ENCODE results near the gene INPP5D.
"Not testable (repeated sequence)": the region's sequence is repeated elsewhere in the genome, so short reads cannot be mapped to it uniquely, and the experiment has no call there.

The INPP5D gene

DNA sequence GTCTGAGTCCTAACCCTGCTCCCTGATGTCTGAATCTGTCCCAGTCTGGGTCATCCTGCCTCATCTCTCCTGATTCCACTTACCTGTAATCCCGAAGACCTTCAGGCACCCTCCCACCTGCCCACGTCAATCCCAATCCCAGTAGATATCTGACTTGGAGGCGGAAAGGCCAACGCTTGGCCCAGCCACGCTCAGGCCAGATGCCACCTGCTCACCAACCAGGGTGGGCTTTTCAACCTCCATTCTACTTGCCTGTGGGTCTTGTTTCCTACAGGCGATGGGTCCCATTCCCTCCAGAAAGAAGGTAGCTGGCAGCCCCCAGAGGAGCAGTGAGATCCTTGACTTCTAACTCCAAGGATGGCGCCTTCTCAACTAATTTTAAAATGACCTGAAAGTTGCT lies 59.7 kb downstream of the INPP5D start:
- DNase-seq, result no peak

DNA sequence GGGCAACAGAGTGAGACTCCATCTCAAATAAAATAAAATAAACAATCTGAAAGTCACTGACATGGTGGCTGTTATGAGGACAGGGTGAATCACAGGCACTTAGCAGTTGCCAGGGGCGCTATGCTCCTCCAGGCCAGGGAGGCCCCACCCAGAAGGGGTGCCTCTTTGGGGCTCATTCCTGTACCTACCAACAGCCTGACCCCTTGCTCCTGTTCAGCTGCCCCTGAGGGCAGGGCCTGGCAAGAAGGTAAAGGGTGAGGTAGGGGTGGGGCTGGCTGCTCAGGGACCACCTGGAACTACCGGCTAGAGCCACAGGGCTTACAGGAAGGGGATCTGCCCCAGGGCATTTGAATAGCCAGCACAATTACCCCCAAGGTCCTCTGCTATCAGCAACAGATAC lies 60.3 kb downstream of the INPP5D start:
- no peak for DNase-seq

DNA sequence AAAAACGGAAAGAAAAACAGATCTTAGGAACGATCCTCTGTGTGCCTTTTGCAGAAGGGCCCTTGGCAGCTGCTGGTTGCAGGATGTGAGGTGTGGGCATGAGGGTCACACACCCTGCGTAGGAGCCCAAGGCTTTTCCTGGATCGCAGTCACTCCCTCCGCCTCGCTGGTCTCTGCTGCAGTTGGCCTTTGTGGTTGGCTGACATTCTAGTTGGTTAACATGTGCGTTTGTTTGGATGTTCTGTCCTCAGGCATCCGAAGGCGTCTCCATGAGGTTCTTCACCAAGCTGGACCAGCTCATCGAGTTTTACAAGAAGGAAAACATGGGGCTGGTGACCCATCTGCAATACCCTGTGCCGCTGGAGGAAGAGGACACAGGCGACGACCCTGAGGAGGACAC lies 61.7 kb downstream of the INPP5D start:
- no peak for DNase-seq

DNA sequence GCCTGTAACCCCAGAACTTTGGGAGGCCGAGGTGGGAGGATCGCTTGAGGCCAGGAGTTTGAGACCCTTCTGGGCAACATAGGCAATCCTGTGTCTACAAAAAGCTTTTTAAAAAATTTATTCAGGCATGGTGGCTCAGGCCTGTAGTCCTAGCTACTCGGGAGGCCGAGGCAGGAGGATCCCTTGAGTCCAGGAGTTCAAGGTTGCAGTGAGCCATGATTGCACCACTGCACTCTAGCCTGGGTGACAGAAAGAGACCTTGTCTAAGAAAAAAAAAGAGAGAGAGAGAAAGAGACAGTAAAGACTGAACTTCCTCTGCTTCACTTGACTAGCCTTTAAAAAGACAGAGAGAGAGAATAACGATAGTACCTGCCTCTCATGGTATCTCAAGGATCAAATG lies 62.4 kb downstream of the INPP5D start:
- DNase-seq, result no peak

DNA sequence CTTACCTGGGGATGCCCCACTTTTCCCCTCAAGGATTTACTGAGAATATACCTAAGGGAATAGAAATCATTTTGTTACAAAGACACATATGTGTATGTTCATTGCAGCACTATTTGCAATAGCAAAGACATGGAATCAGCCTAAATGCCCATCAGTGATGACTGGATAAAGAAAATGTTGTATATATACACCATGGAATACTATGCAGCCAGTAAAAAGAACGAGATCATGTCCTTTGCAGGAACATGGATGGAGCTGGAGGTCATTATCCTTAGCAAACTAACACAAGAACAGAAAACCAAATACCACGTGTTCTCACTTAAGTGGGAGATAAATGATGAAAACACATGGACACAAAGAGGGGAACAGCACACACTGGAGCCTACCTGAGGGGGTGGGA lies 63.4 kb downstream of the INPP5D start:
- not testable (repeated sequence) for DNase-seq

DNA sequence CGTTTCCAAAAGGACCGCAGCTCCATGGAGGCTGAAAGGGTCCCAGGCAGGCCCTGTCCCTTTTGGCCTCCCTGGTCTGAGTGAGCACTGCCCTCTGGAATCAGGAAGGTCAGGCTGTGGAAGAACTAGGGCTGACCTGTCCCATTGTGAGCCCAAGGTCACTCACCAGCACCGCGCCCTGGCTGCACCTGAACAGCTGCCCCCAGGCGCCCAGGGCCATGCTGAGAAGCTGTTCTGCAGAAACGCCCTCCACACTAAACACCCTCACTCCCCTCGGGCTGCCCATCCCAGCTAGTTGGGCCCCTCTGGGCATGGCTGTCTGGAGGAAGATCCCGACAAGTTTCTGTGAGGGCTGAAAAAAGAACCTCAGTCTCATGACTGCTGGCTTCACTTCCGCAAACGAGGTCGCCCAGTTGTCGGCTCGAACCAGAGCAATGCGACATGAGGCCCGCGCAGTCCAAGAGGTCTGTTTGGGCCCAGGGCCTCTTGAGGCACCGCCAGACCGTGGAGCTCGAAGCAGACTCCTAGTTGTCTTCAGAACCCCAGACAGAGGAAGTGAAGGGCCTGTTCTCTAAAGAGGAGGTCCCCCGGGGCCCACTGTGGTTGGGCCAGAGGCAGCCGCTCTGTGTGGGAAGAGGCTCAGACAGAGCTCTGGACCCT lies 64.4 kb downstream of the INPP5D start:
- DNase-seq, result no peak

DNA sequence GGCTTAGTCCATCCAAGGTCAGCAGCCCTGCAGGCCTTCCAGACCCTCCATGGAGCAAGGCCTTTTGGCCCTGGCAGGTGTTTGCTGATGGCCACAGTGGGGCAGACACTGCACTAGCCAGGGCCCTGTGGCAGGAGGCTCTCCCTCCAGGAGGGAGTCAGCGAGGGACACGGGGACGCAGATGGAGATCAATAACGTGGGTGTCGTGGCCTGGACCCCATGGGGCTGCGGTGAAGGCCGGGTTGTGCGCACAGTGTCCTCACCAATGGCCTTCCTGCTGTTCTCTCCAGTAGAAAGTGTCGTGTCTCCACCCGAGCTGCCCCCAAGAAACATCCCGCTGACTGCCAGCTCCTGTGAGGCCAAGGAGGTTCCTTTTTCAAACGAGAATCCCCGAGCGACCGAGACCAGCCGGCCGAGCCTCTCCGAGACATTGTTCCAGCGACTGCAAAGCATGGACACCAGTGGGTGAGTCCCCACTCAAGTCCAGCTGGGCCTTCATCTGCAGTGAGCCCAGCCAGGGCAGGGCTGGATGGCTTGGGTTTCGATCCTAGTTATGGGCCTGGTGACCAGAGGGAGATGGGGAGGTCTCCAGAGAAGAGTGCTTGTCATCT lies 65.4 kb downstream of the INPP5D start:
- no peak for DNase-seq

DNA sequence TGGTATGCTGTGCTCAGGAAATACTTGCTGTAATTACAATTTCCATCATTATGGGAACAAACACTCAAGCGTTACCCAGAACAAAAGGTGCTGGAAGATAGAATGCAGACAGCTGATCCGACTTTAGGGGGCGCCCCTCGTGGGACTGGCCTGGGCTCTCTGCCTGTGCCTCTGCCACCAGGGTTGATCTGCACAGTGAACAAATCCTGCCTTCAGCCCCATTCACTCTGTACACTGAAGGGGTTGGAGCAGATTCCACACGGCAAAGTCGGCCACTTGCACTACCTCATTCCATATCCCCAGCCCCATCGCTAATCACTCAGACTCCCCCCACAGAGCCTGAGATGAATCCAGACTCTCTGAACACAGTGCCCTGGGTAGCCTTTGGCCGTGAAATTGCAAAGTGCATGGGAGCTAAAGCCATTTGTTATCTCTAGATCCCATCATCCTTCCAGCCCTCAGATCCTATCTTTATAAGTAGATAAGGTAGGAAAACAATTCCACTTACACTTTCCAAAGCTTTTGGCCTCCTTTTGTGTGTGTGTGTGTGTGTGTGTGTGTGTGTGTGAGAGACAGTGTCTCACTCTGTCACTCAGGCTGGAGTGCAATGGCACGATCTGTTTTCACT lies 69.3 kb downstream of the INPP5D start:
- DNase-seq, result no peak

DNA sequence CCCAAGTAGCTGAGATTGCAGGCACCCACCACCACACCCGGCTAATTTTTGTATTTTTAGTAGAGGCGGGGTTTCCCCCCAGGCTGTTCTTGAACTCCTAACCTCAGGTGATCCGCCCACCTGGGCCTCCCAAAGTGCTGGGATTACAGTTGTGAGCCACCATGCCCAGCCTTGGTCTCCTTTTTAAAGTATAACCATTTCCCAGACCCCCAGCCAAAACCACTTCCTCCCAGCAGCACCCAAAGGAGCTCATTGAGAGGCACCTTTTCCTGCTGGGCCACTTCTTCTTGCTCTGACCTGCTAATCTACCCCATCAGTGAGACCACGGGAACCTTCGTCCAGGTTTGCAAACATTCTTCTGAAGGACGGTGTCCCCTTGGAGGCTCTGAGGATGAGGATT lies 69.9 kb downstream of the INPP5D start:
- DNase-seq, result no peak

DNA sequence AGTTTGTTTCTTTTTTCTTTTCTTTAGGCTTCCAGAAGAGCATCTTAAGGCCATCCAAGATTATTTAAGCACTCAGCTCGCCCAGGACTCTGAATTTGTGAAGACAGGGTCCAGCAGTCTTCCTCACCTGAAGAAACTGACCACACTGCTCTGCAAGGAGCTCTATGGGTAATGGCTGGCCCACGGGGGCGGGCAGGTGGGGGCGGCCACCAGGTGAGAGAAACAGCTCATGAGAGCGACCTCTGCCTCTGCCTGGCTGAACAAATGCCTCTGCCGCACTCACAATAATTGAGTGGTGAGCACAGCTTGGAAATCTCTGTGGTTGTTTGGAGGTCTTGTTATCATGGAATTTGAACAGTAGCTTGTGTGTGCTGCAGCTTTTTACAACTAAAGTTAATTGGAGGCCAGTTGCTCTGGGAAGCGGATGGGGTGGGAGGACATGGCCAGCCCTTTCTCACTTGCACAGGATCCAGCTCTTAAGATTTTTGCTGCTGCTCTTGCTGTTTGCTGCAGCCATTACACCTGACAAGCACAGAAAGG lies 70.4 kb downstream of the INPP5D start:
- DNase-seq, result no peak

DNA sequence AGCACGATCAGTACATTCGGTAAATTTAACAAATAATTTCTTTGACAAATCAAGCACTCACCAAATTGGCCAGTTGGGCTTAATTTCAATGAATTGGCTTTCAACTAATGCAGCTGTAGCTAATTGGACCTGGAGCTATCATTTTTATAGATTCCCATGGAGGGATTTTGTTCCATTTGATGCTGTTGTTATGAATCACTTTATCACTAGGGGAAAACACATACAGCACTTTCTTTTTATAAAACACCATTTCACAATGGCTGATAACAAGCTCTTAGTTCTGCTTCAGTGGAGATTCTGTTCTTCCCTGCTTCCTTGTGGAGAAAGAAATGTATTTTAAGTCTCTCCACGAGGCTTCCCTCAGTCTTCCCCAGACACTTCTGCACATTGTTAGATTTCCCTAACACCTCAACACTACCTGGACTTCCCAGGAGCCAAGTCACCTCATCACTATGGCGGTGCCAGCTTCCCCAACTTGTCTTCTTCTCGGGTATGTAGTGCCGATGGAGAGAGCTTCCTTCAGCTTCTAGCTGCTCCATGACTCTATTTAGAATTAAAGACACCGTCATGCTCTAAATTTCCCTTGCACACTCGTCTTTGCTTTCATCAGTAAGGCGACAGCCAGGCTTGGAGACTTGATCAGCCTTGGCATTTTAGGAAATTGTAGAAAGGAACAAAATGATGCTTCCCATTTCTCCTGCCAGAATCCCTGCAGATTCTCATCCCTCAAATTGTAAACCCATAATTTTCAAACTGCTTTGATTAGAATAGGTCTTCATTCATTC lies 72.0 kb downstream of the INPP5D start:
- no peak for DNase-seq

DNA sequence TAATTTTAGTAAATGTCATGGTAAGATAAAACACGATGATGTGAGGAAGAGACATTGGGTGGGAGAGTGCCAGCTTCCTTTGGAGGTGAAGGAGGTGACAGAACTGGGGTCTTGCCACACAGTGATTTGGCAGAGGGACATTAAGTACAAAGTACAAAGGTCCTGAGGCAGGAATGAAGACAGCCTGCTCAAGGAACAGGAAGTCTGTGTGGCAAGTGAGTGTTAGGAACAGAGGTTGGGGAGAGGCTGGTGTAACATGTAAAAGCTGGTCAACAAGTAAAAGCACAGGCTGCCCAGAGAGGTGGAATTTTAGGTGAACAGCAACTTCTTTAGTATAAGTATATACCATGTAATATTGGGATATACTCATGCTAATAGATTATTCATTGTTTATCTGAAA lies 73.1 kb downstream of the INPP5D start:
- no peak for DNase-seq

DNA sequence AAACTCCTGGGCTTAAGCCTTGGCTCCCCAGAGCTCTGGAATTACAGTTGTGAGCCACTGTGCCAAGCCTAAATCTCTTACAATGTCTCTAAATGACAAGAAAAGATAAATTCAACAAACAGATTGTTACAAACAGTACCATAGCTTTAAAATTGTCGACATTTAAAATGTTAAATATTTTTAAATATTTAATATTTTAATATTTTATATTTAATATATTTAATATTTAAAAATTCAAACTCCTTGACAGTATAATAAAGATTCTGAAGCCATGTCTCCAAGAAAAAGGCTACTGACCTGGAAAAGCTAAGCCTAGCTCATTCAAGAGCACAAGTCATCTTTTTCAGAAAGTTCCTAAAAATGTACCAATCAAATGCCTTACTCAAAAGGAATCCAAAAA lies 75.3 kb downstream of the INPP5D start:
- no peak for DNase-seq

DNA sequence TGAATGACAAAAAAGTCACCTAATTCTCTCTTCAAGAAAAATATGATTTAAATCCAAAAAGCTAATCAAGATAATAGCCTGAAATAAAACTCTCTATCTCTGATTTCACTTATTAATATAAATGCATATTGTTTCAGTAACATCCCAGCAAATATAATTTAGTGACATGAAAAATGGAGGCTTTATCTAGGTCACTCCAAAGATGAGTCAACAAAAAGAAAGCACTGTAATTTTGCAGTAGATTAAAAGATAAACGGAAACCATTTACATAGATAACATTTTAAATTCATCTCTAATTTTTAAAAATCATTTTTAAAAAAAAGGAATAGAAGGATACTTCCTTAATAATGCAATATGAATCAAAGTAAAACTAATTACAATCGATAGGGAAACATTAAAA lies 76.9 kb downstream of the INPP5D start:
- no peak for DNase-seq

DNA sequence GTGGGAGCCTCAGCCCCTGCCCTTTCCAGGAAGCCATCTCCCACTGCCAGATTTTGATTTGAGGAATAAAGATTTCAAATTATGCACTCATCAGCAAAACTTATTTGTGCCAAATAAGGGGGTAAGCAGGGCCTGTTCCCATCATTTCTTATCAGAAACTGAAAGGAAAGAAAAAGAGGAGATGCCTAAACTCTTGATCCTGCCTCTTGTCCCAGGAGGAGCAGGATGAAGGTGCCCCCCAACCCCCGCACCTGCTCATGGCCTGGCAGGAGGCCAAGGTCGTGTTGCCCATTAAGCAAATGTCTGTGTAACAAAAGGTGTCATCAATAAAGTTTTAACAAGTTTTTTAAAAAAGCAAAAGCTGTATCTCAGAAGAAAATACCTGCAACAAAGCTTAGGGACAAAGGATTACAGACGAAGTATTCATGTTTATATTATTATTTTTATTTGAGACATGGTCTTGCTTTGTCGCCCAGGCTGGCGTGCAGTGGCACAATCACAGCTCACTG lies 80.0 kb downstream of the INPP5D start:
- DNase-seq, result no peak

DNA sequence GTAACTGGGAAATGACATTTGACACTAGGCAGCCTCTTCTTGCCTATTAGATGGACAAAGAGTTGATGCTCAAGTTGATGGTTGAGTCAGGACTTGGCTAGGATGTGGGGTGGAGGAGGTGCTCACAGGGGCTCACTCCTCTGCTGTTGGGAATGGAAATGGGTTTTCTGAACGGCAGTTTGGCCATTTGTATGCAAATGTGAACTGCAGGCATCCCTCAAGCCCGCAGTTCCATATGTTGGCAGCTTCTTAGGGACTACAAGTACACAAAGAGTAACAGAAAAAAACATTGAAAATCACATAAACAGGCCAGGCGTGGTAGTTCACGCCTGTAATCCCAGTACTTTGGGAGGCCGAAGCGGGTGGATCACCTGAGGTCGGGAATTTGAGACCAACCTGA lies 80.8 kb downstream of the INPP5D start:
- no peak for DNase-seq

DNA sequence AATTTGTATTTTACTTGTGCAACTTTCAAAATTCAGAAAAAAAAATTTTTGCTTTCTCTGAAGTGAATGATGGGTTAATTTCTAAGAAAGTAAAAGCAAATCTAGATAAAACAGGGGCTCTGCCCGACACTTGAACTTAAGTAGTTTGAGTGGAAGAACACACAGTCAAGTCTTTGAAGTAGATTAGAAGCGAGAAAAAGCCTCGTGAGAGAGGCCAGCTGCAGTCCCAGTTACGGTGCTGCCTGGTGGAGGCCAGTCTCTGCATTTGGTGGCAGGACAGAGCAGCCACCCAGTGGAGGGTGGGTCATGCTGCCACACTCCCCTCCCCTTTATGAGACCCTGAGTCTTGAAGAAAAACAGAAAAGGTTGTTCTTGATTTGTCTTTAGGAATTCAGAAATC lies 81.8 kb downstream of the INPP5D start:
- DNase-seq, result no peak

DNA sequence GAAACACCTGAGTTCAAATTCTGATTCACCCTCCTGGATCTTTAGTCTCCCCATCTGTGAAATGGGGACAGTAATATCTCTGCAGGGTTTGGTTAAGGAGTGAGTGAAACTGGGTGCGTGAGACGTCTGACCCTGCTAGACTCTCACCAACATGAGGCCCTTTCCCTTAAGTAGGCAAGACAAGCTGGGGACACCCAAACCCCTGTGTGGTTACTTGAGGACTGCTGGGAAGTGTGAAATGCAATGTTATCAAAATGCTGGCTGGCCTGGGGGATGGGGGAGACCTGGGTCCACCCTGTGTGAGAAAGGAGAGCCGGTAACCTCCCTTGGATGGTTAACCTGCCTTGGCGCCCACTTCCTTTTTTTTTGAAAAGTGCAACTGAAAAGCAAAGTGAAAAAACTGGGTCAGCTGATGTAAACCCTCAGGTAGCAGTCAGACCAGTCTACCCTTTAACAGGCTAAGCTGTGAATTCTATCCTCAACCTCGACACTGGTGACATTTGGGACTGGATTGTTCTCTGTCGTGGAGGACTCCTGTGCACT lies 82.3 kb downstream of the INPP5D start:
- no peak for DNase-seq

DNA sequence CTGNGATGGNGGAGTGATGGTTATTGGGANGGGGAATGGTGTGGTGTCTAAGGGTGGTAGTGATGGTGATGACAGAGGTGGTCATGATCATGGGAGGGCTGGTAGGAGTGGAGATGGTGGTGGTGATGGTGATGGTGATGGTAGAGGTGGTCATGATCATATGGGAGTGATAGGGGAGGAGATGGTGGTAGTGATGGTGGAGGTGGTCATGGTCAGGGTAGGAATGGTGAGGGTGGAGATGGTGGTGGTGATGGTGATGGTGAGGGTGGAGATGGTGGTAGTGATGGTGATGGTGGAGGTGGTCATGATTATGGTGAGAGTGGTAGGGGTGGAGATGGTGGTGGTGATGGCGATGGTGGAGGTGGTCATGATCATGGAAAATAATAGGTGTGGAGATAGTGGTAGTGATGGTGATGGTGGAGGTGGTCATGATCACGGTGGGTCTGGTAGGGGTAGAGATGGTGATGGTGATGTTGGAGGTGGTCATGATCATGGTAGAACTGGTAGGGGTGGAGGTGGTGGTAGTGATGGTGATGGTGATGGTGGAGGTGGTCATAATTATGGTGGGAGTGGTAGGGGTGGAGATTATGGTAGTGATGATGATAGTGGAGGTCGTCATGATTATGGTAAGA lies 83.7 kb downstream of the INPP5D start:
- DNase-seq, result no peak

DNA sequence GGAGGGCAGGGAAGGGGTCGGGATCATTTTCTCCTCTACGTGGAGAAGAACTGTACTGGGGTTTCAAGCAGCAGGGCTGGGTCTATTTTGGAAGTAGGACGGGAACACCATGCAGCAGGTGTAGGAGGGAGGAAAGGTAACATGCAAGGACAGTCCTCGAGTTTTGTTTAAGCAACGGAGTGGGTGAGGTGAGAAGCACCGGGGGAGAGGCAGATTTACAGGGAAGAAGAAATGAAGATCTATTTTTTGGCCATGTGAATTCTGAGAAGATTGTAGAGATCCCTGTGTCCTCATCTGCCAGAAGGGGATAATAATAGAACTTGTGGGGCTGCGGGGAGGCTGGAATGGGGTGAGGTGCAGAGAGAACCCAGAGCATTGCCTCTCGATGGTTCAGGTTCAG lies 85.6 kb downstream of the INPP5D start:
- DNase-seq, result no peak

DNA sequence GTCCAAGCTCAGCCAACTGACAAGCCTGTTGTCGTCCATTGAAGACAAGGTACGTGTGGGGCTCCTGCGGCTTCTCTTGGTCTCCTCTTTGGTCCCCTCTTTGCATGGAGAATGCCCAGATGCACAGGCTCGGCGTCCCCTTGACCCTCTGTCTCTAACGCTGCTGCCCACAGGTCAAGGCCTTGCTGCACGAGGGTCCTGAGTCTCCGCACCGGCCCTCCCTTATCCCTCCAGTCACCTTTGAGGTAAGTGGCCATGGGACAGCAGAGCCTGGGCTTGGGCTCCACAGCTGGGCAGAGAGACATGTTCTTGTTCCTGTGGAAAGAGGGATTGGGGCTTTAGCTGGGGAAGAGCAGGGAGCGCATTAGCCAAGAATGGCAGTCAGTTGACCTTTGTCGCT lies 86.1 kb downstream of the INPP5D start:
- no peak for DNase-seq

DNA sequence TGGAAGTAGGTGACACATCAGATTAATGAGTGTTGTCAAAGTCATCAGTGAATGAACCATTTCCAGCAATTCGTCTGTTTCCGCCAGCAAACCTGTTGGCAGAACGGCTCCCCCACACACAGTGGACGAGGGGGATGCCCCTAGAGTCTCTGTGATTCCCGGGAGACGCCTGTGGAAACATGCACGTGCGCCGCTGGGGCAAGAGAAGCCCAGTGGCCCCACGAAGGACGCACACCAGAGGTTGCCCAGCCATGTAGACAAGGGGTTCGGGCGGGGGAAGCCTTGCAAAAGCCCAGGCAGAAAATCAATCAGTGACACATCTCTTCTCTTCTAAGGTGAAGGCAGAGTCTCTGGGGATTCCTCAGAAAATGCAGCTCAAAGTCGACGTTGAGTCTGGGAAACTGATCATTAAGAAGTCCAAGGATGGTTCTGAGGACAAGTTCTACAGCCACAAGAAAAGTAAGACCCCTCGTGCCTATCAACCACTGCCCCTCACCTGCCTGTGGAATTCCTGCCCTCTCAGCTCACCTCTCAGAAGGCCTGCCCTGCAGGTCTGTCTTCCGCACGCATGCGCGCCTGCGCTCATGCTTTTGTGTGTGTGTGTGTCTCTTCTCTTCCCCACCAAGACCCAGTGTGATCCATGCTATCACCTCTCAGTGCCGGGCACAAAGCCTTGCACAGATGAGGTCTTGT lies 87.1 kb downstream of the INPP5D start:
- no peak for DNase-seq

All from NCI-H187 (cell line).